ENCODE data around the gene EME2. TPM values are rescaled to one million over a fixed set of nuclear protein-coding genes. Genes with fewer than 3 reads are reported as not detected.
A peak's percentile ranks its signal among the peaks of the same experiment; 100 is the strongest.

Gene EME2
- total and polyA plus RNA-seq, 2 of the 13 experiments (the other 11 are each of a cell fraction or from before 2014, with no cell fraction given) = 4.4 to 7.6 TPM

DNA sequence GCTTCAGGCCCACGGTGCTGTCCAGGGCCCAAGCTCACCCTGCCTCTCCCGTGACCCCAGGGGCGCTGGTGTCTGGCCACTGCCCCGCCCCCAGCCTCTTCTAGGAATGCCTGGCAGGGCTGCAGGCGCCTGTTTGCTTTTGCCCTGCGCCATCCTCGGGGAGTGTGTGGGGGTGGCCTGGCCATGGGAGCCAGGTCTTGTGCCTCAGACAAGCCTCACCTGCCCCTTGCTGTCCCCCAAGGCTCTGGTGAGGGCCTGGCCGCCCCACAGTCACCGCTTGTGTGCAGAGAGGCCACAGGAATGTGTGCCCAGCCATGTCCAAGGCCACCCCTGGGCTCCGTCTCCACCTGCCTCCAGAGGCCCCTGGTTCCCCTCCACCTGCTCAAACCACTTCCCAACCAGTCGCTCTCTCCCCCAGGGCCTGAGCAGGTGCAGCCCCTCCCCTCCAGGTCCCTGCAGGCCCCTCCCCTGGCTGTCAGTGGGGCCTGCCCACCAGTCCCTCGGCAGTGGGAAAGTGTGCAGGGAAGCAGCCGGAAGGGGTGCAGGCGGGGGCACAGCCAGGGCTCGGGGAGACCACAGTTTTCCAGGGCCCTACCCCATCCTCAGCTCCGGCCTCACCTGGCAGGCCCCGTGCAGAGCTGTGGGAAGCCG lies 21.7 kb downstream of the EME2 start (continued):
- TF ChIP-seq, protein P1, sequence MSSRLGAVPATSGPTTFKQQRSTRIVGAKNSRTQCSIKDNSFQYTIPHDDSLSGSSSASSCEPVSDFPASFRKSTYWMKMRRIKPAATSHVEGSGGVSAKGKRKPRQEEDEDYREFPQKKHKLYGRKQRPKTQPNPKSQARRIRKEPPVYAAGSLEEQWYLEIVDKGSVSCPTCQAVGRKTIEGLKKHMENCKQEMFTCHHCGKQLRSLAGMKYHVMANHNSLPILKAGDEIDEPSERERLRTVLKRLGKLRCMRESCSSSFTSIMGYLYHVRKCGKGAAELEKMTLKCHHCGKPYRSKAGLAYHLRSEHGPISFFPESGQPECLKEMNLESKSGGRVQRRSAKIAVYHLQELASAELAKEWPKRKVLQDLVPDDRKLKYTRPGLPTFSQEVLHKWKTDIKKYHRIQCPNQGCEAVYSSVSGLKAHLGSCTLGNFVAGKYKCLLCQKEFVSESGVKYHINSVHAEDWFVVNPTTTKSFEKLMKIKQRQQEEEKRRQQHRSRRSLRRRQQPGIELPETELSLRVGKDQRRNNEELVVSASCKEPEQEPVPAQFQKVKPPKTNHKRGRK (CRISPR knock-in tag; IDR thresholded peaks at IDR 0.05) = no peak
- no peak for TF ChIP-seq MIXL1 (CRISPR knock-in tag; IDR thresholded peaks at IDR 0.05)
- TF ChIP-seq, protein P2, sequence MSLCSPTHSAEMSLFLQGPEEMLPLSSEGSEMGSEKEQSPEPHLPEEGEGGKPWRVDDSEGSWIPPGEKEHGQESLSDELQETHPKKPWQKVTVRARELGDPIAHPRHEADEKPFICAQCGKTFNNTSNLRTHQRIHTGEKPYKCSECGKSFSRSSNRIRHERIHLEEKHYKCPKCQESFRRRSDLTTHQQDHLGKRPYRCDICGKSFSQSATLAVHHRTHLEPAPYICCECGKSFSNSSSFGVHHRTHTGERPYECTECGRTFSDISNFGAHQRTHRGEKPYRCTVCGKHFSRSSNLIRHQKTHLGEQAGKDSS (CRISPR knock-in tag; IDR thresholded peaks at IDR 0.05; ENCODE audit: borderline replicate concordance, low read depth) = 0 out of 2 replicates have a peak, but pooled peaks have one; percentile 36
- TF ChIP-seq, protein P3, sequence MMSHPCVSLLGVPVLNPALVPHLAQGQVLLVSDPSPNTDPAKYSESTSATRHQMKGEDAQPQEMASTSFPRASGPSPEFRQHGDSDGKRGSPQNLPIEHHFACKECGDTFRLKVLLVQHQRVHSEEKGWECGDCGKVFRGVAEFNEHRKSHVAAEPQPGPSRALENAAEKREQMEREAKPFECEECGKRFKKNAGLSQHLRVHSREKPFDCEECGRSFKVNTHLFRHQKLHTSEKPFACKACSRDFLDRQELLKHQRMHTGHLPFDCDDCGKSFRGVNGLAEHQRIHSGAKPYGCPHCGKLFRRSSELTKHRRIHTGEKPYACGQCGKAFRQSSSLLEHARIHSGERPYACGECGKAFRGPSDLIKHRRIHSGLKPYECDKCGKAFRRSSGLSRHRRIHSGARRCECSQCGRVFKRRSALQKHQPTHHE (CRISPR knock-in tag; IDR thresholded peaks at IDR 0.05; ENCODE audit: borderline replicate concordance) = no peak
- TF ChIP-seq CREM (IDR thresholded peaks at IDR 0.05) = no peak
- no peak for TF ChIP-seq CREM (CRISPR knock-in tag; IDR thresholded peaks at IDR 0.05)
- TF ChIP-seq ZNF780A (CRISPR knock-in tag; IDR thresholded peaks at IDR 0.05) = no peak
- TF ChIP-seq ZNF343 (CRISPR knock-in tag; IDR thresholded peaks at IDR 0.05) = no peak
- no peak for TF ChIP-seq ZNF432 (CRISPR knock-in tag; IDR thresholded peaks at IDR 0.05; ENCODE audit: borderline replicate concordance)
- peak; percentile 64; the same call in 1 of the 2 replicates for TF ChIP-seq HDAC1 (CRISPR knock-in tag; IDR thresholded peaks at IDR 0.05)
- no peak for TF ChIP-seq ZNF30 (CRISPR knock-in tag; IDR thresholded peaks at IDR 0.05)
- peak; percentile 69; the same call in 1 of the 2 replicates for TF ChIP-seq ZSCAN21 (CRISPR knock-in tag; IDR thresholded peaks at IDR 0.05; ENCODE audit: borderline replicate concordance)
- TF ChIP-seq ASH2L (IDR thresholded peaks at IDR 0.05; ENCODE audit: insufficient read length, low read depth, low read length) = no peak
- no peak for TF ChIP-seq HNRNPUL1 (IDR thresholded peaks at IDR 0.05; ENCODE audit: low read depth, low read length)
- TF ChIP-seq, protein P4, sequence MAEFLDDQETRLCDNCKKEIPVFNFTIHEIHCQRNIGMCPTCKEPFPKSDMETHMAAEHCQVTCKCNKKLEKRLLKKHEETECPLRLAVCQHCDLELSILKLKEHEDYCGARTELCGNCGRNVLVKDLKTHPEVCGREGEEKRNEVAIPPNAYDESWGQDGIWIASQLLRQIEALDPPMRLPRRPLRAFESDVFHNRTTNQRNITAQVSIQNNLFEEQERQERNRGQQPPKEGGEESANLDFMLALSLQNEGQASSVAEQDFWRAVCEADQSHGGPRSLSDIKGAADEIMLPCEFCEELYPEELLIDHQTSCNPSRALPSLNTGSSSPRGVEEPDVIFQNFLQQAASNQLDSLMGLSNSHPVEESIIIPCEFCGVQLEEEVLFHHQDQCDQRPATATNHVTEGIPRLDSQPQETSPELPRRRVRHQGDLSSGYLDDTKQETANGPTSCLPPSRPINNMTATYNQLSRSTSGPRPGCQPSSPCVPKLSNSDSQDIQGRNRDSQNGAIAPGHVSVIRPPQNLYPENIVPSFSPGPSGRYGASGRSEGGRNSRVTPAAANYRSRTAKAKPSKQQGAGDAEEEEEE (CRISPR knock-in tag; IDR thresholded peaks at IDR 0.05; ENCODE audit: borderline replicate concordance) = no peak
- TF ChIP-seq ZKSCAN8 (CRISPR knock-in tag; IDR thresholded peaks at IDR 0.05; ENCODE audit: borderline replicate concordance) = peak; percentile 23; the same call in 1 of the 2 replicates
- TF ChIP-seq, protein P5, sequence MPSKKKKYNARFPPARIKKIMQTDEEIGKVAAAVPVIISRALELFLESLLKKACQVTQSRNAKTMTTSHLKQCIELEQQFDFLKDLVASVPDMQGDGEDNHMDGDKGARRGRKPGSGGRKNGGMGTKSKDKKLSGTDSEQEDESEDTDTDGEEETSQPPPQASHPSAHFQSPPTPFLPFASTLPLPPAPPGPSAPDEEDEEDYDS (CRISPR knock-in tag; IDR thresholded peaks at IDR 0.05) = peak; percentile 30; the same call in 1 of the 2 replicates
- TF ChIP-seq GFI1 (CRISPR knock-in tag; IDR thresholded peaks at IDR 0.05; ENCODE audit: borderline replicate concordance) = no peak
- TF ChIP-seq, protein P6, sequence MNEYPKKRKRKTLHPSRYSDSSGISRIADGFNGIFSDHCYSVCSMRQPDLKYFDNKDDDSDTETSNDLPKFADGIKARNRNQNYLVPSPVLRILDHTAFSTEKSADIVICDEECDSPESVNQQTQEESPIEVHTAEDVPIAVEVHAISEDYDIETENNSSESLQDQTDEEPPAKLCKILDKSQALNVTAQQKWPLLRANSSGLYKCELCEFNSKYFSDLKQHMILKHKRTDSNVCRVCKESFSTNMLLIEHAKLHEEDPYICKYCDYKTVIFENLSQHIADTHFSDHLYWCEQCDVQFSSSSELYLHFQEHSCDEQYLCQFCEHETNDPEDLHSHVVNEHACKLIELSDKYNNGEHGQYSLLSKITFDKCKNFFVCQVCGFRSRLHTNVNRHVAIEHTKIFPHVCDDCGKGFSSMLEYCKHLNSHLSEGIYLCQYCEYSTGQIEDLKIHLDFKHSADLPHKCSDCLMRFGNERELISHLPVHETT (CRISPR knock-in tag; conservative IDR thresholded peaks at IDR 0.05) = 0 out of 2 replicates have a peak, but pooled peaks have one; percentile 17
- TF ChIP-seq, protein P7, sequence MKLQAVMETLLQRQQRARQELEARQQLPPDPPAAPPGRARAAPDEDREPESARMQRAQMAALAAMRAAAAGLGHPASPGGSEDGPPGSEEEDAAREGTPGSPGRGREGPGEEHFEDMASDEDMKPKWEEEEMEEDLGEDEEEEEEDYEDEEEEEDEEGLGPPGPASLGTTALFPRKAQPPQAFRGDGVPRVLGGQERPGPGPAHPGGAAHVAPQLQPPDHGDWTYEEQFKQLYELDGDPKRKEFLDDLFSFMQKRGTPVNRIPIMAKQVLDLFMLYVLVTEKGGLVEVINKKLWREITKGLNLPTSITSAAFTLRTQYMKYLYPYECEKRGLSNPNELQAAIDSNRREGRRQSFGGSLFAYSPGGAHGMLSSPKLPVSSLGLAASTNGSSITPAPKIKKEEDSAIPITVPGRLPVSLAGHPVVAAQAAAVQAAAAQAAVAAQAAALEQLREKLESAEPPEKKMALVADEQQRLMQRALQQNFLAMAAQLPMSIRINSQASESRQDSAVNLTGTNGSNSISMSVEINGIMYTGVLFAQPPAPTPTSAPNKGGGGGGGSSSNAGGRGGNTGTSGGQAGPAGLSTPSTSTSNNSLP (IDR thresholded peaks at IDR 0.05; ENCODE audit: low read depth, low read length) = no peak

Measured in HepG2 (cell line).